KBM-7 (cell line): ENCODE measurements around the gene FSTL4.

Experiments
- DNase-seq: peaks from one replicate; pipeline ENCODE4 v3.0.0-alpha.2; 2015
- in situ Hi-C: fragments of 300-500 bp; cut with MboI; formaldehyde crosslinking; loops from 2 replicates; pipeline ENCODE4 v1.14.3; 2020; ENCODE audit warnings: low sequenced_read_pairs, low pct_unique_long_range_greater_than_20kb, mixed read lengths

The FSTL4 gene

DNA sequence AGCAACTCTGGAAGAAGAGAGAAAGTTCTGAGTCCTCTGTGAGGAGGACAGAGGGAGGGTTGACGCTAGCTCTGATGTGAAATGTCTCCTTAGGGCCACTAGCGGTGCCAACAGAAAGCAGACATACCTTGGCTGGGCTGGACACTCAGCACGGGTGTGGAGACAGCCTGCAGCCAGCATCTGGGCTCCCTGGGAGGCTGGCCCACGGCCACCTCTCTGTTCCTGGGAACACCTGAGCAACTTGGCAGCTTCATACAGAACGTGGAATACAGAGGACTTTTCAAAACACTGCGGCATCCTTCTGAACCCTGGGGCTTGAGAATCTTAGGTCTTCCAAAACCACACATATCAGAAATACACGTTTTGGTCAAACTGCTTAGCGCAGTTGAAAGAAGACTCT is 269.1 kb downstream of the FSTL4 start:
- no peak for DNase-seq
- in situ Hi-C loops: no loop called here

DNA sequence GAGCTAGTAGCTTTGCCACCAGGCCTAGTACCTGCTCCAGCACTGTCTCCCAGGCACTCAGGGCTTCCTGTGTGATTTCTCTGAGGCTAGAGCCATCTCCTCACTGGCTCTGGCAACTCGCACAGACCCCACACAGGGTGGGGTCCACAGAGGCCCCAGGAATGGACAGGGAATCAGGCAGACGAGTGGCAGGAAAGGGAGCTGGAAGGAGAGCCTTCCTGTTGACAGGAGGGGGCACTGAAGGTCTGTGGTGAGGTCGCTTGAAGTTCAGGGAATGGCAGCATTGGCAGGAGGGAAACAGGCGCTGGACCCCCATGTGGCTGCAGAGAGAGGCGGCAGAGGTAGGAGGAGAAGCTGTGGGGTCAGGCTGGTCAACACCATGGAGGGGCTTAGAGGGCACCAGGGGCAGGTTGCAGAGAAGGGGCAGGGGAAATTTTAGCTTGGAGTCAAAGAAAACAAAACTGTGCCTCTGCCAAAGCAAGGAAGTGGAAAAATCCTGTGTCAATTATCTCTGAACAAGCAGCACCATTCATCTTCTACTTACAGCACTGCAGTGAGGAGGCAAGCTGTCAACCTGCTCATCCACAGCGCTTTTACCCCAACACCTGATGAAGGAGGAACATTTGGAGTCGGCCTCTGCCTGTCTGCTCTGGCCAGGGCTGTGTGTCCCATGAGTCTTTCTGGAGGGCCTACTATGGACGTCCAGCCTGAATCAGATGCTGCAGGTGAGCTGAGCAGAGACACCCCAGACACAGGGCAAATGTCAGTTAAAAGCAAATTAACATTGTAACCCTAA is 270.2 kb downstream of the FSTL4 start:
- DNase-seq: no peak
- in situ Hi-C loops: no loop called here

DNA sequence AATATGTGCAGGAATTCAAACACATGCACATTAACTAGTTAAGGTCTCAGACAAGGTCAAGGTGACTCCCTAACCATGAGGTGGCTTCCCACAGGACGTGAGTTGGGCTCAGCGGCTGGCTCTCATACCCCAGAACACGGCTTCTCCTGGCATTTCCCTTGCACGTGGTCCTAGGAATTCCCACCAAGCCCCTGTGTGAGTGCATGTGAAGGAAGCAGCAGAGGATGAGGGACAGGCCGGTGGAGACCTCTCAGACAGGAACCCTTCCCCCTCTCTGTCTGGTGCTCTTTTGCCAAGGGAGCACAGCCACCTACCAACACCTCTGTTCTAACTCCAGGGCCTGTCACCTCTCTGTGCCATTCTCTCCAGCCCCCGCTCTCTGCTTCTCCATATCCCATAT is 271.0 kb downstream of the FSTL4 start:
- in situ Hi-C loops: no loop called here
- no peak for DNase-seq

DNA sequence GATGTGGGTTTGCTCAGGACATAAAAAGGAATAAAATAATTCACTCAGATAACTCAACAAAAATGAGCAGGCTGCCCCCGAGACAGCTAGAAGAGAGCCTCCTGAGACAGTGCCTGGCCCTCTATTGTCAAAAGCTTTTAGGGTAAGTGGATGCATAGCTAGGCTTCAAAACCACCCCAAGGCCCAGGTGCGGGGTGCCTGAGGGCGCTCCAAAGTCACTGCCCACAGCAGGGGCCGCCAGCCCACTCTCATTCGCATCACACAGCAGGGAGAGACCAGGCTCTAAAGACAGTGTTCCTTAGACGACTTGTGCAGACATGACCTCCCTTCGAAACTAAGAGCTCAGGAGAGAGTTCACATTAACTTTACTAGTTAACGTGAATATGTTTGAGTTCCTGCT is 271.5 kb downstream of the FSTL4 start:
- DNase-seq: no peak
- in situ Hi-C loops: no loop called here

DNA sequence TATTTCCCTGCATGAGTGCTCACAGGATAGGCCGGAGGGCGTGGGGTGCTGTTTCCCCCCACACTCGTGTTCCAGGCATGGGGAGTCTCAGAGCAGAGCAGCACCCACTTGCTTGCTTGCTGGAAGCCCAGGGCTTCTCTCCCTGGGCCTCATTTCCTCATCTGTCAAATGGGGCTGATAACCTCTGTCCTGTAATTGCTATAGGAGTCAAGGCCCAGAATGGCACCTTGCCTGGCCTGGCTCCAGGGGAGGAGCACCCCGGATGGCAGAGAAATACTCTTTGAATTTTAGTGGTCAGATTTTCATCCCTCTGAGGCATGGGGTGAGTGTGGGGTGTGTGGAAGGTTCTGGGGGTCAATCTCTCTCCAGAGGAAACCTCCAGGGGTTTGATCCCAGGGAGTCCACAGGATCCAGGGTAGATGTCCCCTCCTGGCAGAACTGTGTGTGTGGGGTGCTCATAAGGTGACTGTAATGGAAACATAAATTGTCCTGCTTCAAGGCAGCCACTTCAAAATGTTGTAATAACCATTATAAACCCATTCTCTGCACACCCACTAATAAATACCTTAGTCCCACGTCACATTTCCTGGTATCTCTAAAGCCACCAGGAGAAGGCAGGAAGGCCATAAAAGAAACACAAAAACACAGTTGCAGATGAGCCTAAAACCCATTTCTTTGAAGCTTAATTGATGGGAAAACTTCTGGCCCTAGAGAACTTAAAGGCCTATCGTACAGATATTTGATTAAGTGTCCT is 272.2 kb downstream of the FSTL4 start:
- in situ Hi-C loops: no loop called here

DNA sequence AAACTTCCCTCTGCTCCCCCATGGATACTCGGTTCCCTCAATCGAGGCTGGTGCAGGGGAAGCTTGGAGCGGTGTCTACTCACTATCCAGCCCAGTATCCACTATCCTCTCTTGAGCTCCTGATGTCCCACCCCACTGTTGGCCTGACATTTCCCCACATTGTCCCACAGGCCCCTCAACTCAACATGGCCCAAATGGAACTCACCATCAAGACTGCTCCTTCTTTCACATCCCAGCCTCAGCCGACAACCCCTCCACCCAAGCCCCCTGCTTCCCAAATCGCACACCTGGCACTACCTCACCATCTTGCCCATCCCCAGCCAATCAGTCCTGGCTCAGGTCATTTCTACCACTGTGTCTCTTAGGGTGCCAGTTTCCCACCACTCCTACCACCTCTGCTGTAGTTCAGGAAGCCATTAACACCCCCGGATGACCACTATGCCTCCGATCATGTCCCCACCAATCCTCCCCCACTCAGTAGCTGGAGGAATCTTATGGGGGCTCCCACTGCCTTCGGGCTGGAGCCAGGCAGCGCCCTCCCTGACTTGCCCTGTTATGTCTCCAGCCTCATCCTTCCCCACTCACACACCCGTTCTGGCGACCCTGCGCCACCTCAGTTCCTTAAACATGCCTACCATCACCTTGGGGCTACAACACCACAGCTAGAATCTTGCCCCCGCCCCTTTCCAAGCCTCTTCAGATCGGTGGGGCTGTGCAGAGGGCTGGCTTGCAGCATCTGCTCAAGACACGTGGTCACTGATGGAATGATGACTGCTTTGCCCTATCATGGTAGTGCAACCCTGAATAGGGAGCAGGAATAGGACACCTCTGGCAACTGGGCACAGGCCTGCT is 273.6 kb downstream of the FSTL4 start:
- DNase-seq: no peak
- in situ Hi-C loops: no loop called here

More for the DNA sequence above, 272.2 kb downstream of the FSTL4 start:
- no peak for DNase-seq

DNA sequence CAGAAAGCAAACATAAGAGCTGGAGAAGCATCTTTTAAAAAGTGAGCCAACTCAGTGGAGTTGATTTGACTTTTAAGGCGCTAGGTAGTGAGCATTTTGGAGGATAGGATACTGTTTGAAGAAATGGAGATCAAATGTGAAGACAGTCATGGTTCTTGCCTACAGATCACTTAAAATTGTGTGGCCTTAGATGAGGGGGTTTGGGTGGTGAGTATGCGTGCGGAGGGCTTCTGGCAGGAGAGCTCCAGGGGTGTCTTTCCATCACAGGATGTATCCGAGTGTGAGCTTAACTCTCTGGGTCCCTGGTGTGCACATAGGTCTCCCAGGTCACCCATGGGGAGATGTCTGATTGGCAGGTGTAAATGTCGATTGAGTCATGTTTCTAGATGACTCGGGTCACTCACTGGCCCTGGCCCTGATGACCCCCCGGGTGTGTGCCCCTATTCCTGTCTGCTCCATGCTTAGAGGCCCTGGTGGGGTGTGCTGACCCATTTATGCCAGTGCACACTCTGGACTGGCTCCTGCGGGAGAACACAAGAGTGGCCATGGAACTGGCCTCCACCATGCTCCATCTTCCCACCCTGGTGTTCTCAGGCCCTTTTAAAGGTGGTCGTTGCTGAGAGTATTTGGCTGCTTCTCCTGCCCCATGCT is 274.4 kb downstream of the FSTL4 start:
- in situ Hi-C loops: no loop called here
- no peak for DNase-seq

DNA sequence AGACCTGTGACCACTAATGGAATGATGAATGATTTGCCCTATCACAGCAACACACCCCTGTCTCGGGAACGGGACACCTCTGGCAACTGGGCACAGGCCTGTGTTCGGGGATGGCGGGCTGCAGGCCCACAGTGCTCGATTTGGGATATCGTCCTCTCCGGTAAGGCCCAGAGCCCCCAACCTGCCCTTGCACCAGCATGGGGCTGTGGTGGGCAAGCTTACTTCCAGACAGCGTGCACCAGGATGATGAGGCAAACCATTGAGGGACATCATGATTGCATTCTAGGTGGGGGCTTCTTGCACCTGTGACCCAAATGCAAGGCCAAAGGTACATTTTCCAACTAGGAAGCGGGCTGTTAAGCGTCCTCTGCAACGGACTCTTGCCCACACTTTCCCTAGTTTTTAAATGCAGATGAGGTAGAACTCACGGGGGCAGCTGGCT is 275.4 kb downstream of the FSTL4 start:
- no peak for DNase-seq
- in situ Hi-C loops: no loop called here

DNA sequence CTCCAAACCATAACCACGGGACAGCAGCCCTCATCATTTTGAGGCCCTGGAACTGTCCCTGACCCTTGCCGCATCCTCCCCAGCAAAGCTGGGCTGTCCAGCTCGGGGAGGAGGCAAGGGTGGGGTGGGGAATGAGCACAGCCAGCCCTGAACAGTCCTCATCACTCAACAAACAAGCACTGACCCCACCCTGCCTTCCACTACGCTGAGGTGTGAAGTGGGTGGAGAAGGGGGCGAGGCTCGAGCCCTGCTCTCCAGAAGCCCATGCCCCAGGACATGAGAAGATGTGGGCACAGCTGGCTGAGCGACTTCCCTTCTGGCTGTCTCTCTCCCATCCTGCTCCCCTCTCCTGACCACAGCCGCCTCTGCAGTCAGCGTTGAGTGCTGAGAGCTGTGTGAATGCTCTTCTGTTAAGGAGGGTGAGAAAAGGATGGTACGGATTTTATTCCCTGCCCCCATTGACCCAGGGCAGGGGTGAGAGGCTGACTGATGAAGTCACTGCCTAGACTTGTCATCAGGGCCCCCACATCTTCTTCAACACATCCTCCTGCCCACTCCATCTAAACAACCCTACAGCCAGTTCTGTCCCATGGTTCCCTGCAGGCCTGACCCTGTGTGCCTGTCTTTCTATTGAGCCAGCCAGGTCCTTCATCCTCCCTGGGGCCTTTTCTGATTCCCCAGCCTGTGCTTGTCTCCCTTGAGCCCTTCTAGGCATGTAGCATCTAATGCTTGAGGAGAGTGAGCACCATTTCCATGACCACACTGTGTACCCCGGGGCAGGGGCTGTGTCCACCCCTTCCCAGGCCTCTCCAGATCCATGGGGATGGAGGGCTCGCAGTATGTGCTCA is 276.0 kb downstream of the FSTL4 start:
- DNase-seq: no peak
- in situ Hi-C loops: no loop called here

DNA sequence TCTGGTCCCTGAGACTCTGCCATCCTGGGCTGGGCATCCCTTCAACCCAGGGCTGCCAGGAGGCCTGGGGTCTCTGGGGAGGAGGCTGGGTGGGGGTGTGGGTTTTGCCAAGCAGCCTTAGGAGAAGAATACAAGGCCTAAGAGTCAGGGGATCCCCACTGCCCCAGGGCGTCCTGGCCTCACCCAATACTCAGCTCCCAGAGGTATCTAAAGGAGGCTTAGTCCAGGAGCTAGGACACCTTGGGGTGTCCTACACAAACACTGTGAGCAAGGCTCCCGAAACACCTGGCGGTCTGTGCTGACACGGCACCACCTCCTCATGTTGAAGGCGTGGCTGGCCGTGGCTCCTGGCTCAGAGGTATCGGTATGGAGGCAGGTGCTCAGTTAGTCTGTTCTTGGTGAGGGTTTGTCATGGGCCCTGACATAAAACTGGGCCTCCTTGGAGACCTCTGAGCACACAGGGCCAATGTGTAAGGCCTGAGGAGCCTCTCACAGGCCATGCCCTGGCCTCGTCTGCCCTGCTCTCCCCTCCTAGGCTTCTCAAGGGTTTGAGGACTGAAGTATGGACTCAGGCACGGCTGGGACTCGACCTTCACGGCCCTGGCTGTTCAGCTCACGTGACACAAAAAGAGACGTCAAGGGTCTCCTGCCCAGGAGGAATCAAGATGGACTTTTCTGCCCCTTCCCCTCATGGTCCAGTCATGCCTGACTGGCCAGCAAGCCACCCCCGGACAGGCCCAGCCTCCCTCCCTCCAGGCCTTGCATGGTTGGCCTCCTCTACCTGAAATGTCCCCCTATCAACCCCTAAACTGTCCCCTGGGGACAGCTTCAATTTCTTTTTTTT is 277.3 kb downstream of the FSTL4 start:
- no peak for DNase-seq
- in situ Hi-C loops: no loop called here

DNA sequence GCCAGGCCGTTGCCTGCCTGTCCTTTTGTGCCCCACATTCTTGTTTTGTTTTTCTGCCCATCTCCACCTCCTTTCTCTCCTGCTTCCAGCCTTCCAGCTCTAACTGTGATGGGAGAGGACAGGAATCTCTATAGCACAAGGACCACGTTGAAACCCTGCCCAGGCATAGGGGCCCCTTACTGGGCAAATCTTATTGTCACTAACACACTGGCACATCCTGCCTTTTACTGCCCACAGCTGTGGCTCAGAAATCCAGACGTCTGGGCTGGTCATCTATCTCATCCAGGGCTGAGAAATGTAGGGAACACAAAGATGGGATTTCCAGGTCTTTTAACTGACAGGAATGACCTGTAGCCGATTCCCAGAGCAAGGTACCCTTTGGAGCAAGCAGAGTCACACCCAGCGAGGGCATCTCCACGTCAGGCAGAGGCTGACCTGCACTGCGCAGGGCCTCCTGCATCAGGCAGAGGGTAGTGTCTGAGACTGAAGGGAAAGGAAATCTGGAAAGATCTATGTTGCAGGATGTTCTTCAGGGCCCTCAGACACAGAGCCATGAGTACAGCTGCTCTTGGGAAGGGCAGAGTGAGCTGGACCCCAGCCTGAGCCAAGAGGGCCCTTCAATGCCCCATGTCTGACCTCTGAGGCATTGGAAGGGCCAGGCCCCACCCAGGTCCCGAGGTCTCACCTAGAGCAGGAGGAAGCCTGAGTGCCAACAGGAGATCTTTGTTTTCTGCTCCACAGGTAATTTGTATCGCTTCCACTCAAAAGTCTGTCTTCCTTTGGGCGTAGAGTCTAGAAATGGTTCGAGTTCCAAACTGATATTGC is 278.8 kb downstream of the FSTL4 start:
- DNase-seq: no peak
- in situ Hi-C loops: no loop called here

DNA sequence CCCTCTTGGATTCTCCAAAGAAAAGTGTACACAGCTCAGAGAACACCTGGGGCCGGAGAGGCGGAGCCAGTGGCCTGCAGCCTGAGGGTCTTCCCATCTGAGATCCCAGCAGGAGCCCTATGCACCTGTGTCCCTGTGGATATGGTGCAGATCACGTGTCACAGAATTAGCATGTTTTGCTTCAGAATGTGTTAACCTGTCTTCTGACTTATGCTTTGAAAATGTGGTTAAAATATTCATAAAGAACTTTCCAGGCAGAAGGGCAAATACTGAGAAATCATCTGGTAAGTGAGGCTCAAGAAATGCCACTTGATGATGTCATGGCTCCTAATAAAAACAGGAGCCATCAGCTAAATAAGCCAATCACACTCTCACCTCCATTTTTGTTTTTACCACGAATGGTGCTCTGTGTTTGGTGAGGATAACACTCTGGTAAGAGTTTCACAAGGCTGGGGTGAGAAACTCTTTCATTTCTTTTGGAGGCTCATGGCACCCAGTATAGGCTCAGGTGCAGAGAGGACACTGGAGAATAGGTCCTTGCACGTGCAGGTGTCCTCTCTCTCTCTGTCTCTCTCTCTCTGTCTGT is 279.8 kb downstream of the FSTL4 start:
- in situ Hi-C loops: no loop called here
- DNase-seq: no peak

DNA sequence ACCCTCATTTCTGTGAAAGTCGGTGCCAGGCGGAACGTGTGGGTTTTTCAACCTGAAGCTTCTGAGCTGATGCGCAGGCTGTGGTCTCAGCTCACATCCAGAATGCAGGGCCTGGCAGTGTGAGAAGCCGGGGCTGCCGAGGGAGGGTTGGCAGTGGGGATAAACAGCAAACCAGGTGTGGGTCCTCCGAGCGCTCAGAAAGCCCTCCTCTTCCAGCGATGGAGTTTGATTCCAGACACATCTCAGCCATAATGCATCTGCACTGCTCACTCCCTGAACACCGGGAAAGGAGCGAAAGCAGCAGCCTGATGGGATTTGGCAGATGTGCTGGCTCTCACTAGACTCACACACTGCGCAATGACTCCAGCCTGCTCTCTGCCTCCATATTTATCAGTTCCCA is 280.4 kb downstream of the FSTL4 start:
- in situ Hi-C loops: no loop called here

DNA sequence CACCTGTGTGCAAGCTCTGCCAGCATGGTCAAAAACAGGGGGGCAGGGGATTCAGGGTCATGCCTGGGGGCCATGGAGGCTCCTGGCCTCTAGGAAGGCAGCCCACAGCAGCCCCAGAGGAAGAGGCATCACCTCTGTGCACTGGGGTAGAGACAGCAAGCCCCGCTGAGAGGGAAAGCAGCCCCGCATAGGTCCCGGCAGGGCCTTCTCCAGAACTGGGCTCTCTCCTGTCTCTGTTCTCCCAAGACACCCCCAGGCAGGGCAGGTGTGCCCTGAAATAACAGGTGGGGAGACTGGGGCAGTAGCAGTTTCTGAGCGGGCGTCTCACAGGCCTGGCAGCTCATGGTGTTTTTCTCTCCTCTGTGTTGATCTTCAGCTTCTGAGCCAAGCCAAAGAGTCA is 281.4 kb downstream of the FSTL4 start:
- in situ Hi-C loops: no loop called here
- DNase-seq: no peak

More for the DNA sequence above, 280.4 kb downstream of the FSTL4 start:
- no peak for DNase-seq

DNA sequence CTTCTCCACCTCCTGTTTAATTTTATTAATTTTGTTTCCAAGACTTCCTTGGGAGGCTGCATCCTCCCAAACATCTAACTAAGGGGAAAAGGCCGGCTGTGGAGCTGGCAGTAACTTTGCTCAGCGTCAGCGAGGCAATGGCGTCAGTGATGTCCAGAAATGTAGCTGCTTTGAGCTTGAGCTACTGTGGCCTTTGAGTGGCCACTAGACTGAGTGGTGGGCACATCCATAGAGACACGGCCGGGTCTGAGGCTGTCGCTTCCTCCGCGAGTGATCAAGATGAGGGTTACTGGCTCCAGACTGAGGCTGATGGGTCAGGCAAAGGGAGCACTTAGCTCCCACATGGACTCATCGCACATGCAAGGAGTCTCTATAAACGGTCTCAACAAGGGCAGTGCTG is 283.5 kb downstream of the FSTL4 start:
- in situ Hi-C loops: no loop called here
- no peak for DNase-seq

DNA sequence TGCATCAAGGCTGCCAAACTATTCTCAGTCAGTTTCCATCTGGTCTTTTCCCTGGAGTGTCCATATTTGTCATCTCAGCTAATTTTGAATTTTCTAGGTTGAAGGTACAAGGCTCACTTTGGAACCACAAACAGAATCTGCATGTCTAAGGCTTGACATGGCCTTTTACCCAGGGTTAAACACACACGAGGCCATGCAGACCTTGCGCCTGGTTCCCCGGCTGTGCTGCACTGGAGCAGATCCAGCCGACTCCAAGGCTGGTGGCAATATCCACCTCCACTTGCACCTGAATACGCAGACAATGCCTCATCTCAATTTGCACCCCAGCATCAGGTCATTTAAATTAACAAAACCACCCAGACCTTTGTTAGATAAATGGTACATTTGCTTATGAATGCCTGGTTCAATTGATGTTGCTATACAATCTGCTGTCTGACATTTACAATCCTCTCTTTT is 284.4 kb downstream of the FSTL4 start:
- DNase-seq: no peak
- in situ Hi-C loops: no loop called here
